Natural killer cell treated with Interleukin-12 subunit alpha and Interleukin-12 subunit beta and Interleukin-15 and Interleukin-18, amount 100 ng/mL, for 72 hours (primary cell): ENCODE results near the gene PLCD1. TPM values are rescaled to one million over a fixed set of nuclear protein-coding genes. Genes with fewer than 3 reads are reported as not detected.
"Not testable (repeated sequence)": the region's sequence is repeated elsewhere in the genome, so short reads cannot be mapped to it uniquely, and the experiment has no call there.

Source experiments
- ATAC-seq, 2 donors: fragments of 150-1000 bp; cut with Tn5 transposase in 1 of 2; sonication (Bioruptor Pico), chemical (Tn5 transposase) in 1 of 2; 2 replicates each; pipeline ENCODE4 v1.10.0; 2021
- DNase-seq: peaks from one replicate; pipeline ENCODE4 v3.0.0; 2022; ENCODE audit warnings: low spot score
- H3K27ac Mint-ChIP-seq, 2 donors: 1 replicate in 1 of 2; 2 replicates in 1 of 2; pipeline ENCODE4 v1.8.0; 2022; ENCODE audit warnings: mixed read lengths in 2 of 2, mild to moderate bottlenecking in 1 of 2, moderate library complexity in 1 of 2
- H3K27me3 Mint-ChIP-seq, 2 donors: 1 replicate in 1 of 2; 2 replicates in 1 of 2; pipeline ENCODE4 v1.8.0; 2022; ENCODE audit warnings: mixed read lengths in 2 of 2
- H3K36me3 Mint-ChIP-seq: one replicate; pipeline ENCODE4 v1.8.0; 2022; ENCODE audit warnings: mixed read lengths
- H3K4me1 Mint-ChIP-seq, 2 donors: 1 replicate in 1 of 2; 2 replicates in 1 of 2; pipeline ENCODE4 v1.8.0; 2022; ENCODE audit warnings: low read depth in 2 of 2, mixed read lengths in 2 of 2, mild to moderate bottlenecking in 1 of 2
- H3K4me3 Mint-ChIP-seq: one replicate; pipeline ENCODE4 v1.8.0; 2022; ENCODE audit warnings: mixed read lengths
- H3K9me3 Mint-ChIP-seq: 2 replicates; pipeline ENCODE4 v1.8.0; 2022; ENCODE audit warnings: mixed read lengths
- total RNA-seq, 2 donors: library from RNA; stranded (reverse); gene quantifications; one replicate each; pipeline ENCODE4 v1.2.3, GENCODE V29; 2022

PLCD1 gene
- total RNA-seq, 2 donors from 2014 or later: 5.8 to 7.7 TPM

DNA sequence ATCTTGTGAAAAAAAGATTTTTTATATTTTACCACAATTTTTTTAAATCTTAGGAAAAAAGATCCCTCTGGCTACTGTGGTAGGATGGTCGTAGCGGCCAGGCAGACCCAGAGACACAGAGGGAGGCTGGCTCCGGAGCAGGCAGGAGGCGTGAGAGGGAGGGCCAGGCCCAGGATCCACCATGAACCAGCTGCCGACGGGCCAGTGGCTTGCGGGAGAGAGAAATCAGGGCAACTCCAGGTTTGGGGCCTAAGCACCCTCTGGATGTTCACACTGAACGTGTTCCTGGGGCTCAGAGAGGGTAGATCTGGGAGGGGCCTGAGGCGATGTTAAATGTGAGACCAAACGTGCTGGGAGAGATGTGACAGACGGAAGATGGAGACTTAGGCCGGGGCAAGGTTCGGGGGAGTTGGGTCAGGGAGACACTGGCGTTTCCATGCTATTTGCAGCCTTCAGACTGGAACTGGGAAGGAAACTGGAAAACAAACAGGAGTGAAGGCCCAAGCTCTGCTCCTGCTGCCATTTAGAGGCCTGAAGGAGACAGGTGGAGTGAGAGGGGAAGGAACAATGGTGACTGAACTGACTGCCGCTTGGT lies 40.4 kb downstream of the PLCD1 start:
- no peak overlapping the region for H3K27ac Mint-ChIP-seq
- DNase-seq: no peak
- no peaks in the 10 kb centered on the region for H3K9me3 Mint-ChIP-seq
- no peaks in the 10 kb centered on the region for H3K36me3 Mint-ChIP-seq
- no peaks in the 10 kb centered on the region for H3K27me3 Mint-ChIP-seq
- no peak for ATAC-seq
- H3K4me1 Mint-ChIP-seq: peaks cover 8 to 10% of the 10 kb centered on the region in 2 donors
- H3K4me3 Mint-ChIP-seq: no peak overlapping the region

DNA sequence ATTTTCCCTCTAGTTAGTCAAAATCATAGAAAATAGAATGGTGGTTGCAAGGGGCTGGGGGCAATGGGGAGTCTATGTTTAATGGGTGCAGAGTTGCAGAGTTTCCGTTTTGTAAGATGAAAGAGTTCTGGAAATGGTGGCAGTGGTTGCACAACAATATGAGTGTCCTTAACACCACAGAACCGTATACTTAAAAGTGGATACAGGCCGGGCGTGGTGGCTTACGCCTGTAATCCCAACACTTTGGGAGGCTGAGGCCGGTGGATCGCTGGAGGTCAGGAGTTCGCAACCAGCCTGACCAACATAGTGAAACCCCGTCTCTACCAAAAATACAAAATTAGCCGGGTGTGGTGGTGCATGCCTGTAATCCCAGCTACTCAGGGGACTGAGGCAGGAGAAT lies 41.1 kb downstream of the PLCD1 start:
- not testable (repeated sequence) for DNase-seq, ATAC-seq, H3K9me3 Mint-ChIP-seq, H3K27ac Mint-ChIP-seq, H3K4me3 Mint-ChIP-seq, H3K27me3 Mint-ChIP-seq, H3K36me3 Mint-ChIP-seq, H3K4me1 Mint-ChIP-seq

DNA sequence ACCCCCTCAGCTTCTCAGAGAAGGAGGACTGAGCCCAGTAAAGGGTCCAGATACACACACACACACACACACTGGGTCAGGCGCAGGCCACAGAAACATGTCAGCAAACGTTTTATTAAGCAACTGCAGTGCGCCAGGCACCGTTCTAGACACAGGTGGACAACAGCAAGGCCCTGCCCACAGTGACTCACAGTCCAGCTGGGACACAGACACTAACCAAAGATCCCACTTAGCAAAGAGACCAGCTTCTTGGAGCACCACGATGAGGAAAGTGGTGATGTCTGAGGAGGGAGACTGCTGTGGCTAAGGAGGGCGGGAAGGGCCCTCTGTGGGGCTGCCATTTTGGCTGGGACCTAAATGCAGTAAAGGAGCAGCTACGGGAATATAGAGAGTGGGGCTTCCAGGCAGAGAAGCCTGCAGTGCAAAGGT lies 41.7 kb downstream of the PLCD1 start:
- no peaks in the 10 kb centered on the region for H3K36me3 Mint-ChIP-seq
- H3K27ac Mint-ChIP-seq: no peak overlapping the region
- H3K9me3 Mint-ChIP-seq: no peaks in the 10 kb centered on the region
- ATAC-seq (no peak), DNase-seq (no peak)
- H3K4me1 Mint-ChIP-seq: no peaks in the 10 kb centered on the region
- H3K4me3 Mint-ChIP-seq: no peak overlapping the region
- H3K27me3 Mint-ChIP-seq: no peaks in the 10 kb centered on the region

DNA sequence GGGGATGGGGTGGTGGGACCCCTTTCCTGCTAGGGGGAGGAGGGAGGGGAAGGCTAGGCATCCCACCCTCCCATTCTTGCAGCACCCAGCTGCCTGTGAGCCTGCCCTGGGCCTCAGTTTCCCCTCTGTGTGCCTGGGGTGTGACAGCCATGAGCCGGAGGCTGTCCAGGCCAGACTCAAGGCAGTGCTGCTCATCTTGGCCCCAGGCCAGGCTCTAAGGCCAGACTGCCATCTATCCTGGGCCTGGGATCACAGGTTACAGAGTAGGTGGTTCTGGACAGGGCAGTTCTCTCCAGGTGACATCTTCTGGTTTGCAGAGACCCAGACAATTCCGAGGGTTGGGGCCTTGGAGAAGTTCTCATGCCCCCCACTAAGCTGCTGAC lies 42.1 kb downstream of the PLCD1 start:
- no peaks in the 10 kb centered on the region for H3K4me1 Mint-ChIP-seq
- H3K9me3 Mint-ChIP-seq: no peaks in the 10 kb centered on the region
- H3K36me3 Mint-ChIP-seq: no peaks in the 10 kb centered on the region
- H3K4me3 Mint-ChIP-seq: no peak overlapping the region
- DNase-seq (no peak), ATAC-seq (no peak)
- no peaks in the 10 kb centered on the region for H3K27me3 Mint-ChIP-seq
- H3K27ac Mint-ChIP-seq: no peak overlapping the region

- Mint-ChIP-seq H3K4me3 (no peak overlapping the region), H3K27ac (no peak overlapping the region), H3K27me3 (no peaks in the 10 kb centered on the region), H3K4me1 (no peaks in the 10 kb centered on the region), H3K36me3 (no peaks in the 10 kb centered on the region), H3K9me3 (no peaks in the 10 kb centered on the region)
- DNase-seq: no peak
- ATAC-seq: no peak
These were observed 42.7 kb downstream of the PLCD1 start for GRCh38 chr3:37986479-37987314.

DNA sequence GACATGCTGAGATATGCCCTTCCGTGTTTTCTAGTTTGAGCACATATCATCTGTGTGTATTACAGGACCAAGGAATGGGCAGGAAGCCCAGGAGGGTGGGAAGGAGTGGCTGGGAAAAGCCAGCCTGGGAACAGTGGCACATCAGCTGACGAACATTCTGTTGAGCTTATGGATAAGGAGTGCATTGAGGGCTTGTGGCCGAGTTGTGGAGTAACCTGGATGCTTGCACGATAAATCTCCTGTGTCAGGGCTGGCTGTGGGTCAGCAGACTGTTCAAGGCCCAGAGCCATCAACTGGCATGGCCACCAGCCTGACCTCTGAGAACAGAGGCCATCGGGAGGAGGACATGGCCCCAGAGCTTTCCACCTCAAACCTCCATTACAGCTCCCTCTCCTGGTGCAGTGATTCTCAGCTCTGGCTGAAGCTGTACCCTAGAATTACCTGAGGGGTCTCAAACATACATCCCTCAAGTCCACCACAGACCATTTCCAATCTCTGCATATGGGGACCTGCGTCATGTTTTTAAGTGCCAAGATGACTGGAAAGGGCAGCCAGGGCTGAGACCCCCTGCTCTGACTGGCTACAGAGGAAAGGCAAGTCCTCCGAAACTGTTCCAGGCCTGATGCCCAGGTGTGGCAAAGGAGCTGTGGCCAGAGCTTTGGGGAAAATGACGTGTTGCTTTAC lies 43.7 kb downstream of the PLCD1 start:
- no peak for DNase-seq

GRCh38 chr3:37984596-37984995 lies 44.8 kb downstream of the PLCD1 start:
- H3K27ac Mint-ChIP-seq: peak overlapping the region in 1 of 2 donors; percentile 56
- H3K27me3 Mint-ChIP-seq: peaks cover 0 to 2% of the 10 kb centered on the region in 2 donors
- no peak overlapping the region for H3K4me3 Mint-ChIP-seq

More for the DNA sequence above, 43.7 kb downstream of the PLCD1 start:
- Mint-ChIP-seq H3K4me3 (no peak overlapping the region), H3K27ac (no peak overlapping the region), H3K36me3 (no peaks in the 10 kb centered on the region), H3K27me3 (peaks cover 0 to 2% of the 10 kb centered on the region in 2 donors), H3K4me1 (no peaks in the 10 kb centered on the region), H3K9me3 (no peaks in the 10 kb centered on the region)
- ATAC-seq: no peak

GRCh38 chr3:37984051-37984450 lies 45.4 kb downstream of the PLCD1 start:
- DNase-seq (no peak), ATAC-seq (no peak)
- H3K27me3 Mint-ChIP-seq: peaks cover 0 to 2% of the 10 kb centered on the region in 2 donors
- no peak overlapping the region for H3K4me3 Mint-ChIP-seq
- no peaks in the 10 kb centered on the region for H3K36me3 Mint-ChIP-seq
- H3K4me1 Mint-ChIP-seq: no peaks in the 10 kb centered on the region
- H3K27ac Mint-ChIP-seq: peak overlapping the region in 1 of 2 donors; percentile 56
- H3K9me3 Mint-ChIP-seq: no peaks in the 10 kb centered on the region

More at GRCh38 chr3:37984596-37984995, 44.8 kb downstream of the PLCD1 start:
- Mint-ChIP-seq H3K36me3 (no peaks in the 10 kb centered on the region), H3K4me1 (no peaks in the 10 kb centered on the region), H3K9me3 (no peaks in the 10 kb centered on the region)
- DNase-seq (no peak), ATAC-seq (no peak)

GRCh38 chr3:37982331-37982730 lies 47.1 kb downstream of the PLCD1 start:
- no peak for ATAC-seq

GRCh38 chr3:37981348-37981664 lies 48.1 kb downstream of the PLCD1 start:
- H3K27ac Mint-ChIP-seq: no peak overlapping the region
- no peaks in the 10 kb centered on the region for H3K9me3 Mint-ChIP-seq

More at GRCh38 chr3:37982331-37982730, 47.1 kb downstream of the PLCD1 start:
- no peak overlapping the region for H3K27ac Mint-ChIP-seq
- no peaks in the 10 kb centered on the region for H3K4me1 Mint-ChIP-seq
- no peaks in the 10 kb centered on the region for H3K36me3 Mint-ChIP-seq
- no peak for DNase-seq
- peaks cover 0 to 2% of the 10 kb centered on the region in 2 donors for H3K27me3 Mint-ChIP-seq
- H3K4me3 Mint-ChIP-seq: no peak overlapping the region
- no peaks in the 10 kb centered on the region for H3K9me3 Mint-ChIP-seq

GRCh38 chr3:37980462-37981347 lies 48.7 kb downstream of the PLCD1 start:
- Mint-ChIP-seq H3K27ac (peak overlapping the region; percentile 53 to 72), H3K36me3 (no peaks in the 10 kb centered on the region), H3K4me1 (no peaks in the 10 kb centered on the region), H3K4me3 (no peak overlapping the region), H3K9me3 (no peaks in the 10 kb centered on the region), H3K27me3 (peaks cover 0 to 2% of the 10 kb centered on the region in 2 donors)
- DNase-seq (no peak), ATAC-seq (no peak)

More at GRCh38 chr3:37981348-37981664, 48.1 kb downstream of the PLCD1 start:
- DNase-seq (no peak), ATAC-seq (no peak)
- Mint-ChIP-seq H3K36me3 (no peaks in the 10 kb centered on the region), H3K27me3 (peaks cover 0 to 2% of the 10 kb centered on the region in 2 donors), H3K4me3 (no peak overlapping the region), H3K4me1 (no peaks in the 10 kb centered on the region)

DNA sequence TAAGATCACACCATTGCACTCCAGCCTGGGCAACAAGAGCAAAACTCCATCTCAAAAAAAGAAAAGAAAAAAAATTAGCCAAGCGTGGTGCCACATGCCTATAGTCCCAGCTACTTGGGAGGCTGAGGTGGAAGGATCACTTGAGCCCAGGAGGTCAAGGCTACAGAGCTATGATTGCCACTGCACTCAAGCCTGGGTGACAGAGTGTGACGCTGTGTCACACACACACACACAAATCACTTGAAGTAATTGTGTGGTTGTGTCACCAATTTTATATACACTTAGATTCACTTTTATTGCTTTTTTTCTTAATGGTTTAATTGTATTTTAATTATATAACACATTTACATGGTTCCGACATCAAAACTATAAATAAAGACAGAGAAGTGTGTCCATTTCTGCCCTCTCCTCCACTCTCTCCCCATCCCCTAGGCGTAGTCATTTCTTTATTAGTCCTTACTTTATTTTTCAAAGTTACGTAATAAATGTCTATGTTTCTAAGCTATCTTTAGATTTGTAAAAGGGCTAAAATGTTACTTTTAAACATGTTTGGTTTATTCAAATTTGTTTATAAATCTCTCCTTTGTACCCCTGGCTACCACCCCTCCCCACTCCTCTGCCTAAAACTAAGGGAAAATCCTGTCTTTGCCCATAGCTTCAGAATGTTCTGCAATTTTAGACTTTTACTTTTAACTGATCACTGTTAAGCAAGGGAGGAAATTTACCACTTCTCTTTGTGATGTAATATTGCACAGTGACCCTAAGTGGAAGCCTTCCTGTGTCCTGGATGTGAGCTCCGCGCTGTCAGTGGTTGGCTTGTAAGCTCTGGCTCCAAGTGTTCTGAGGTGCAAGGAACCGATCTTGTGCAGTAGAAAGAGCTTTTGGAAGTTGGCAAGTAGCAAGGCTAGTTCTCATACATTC lies 49.6 kb downstream of the PLCD1 start:
- H3K27me3 Mint-ChIP-seq: peaks cover 0 to 2% of the 10 kb centered on the region in 2 donors
- no peaks in the 10 kb centered on the region for H3K36me3 Mint-ChIP-seq
- DNase-seq (no peak), ATAC-seq (no peak)
- H3K27ac Mint-ChIP-seq: peak overlapping the region; percentile 53 to 72
- no peaks in the 10 kb centered on the region for H3K9me3 Mint-ChIP-seq
- peaks cover 3 to 4% of the 10 kb centered on the region in 2 donors for H3K4me1 Mint-ChIP-seq
- no peak overlapping the region for H3K4me3 Mint-ChIP-seq
